Occipital lobe (tissue), 2 donors: Measurements from ENCODE around the gene AFP. TPM values are rescaled to one million over a fixed set of nuclear protein-coding genes. Genes with fewer than 3 reads are reported as not detected.

Experiments used
- DNase-seq: peaks from one replicate; lab custom pipeline; 2025; lab: John Stamatoyannopoulos, UW
- total RNA-seq: library from RNA; depleted of rRNA; stranded (reverse); fragments of >200 nt; gene quantifications from one replicate; pipeline ENCODE4 v1.2.3, GENCODE V29; 2014

AFP gene
- total RNA-seq, 1 donor from 2014 or later = 0.62 TPM

GRCh38 chr4:73414936-73415271, 21.1 kb upstream of the AFP start:
- no peak for DNase-seq

- no peak for DNase-seq
Observed at GRCh38 chr4:73415807-73416238, 20.2 kb upstream of the AFP start.

GRCh38 chr4:73416423-73417087, 19.5 kb upstream of the AFP start:
- DNase-seq = no peak

- DNase-seq = no peak
Observed at GRCh38 chr4:73417342-73417741, 18.7 kb upstream of the AFP start.

GRCh38 chr4:73417973-73418372, 18.0 kb upstream of the AFP start:
- DNase-seq = no peak

GRCh38 chr4:73418677-73419076, 17.3 kb upstream of the AFP start:
- no peak for DNase-seq

- DNase-seq = no peak
Observed at GRCh38 chr4:73419106-73420038, 16.6 kb upstream of the AFP start.

- no peak for DNase-seq
Observed at GRCh38 chr4:73420615-73421014, 15.4 kb upstream of the AFP start.

- DNase-seq = no peak
Observed at GRCh38 chr4:73421708-73422457, 14.1 kb upstream of the AFP start.

- no peak for DNase-seq
Observed at GRCh38 chr4:73422458-73422752, 13.6 kb upstream of the AFP start.

GRCh38 chr4:73423184-73423583, 12.8 kb upstream of the AFP start:
- DNase-seq = no peak

- DNase-seq = no peak
Observed at GRCh38 chr4:73426666-73427065, 9.4 kb upstream of the AFP start.

GRCh38 chr4:73429118-73429517, 6.9 kb upstream of the AFP start:
- DNase-seq = no peak

- DNase-seq = no peak
Observed at GRCh38 chr4:73429826-73430587, 6.0 kb upstream of the AFP start.

GRCh38 chr4:73431813-73432168, 4.2 kb upstream of the AFP start:
- no peak for DNase-seq

GRCh38 chr4:73432169-73433000, 3.6 kb upstream of the AFP start:
- DNase-seq = no peak

- DNase-seq = no peak
Observed at GRCh38 chr4:73433140-73433539, 2.9 kb upstream of the AFP start.

GRCh38 chr4:73434311-73434710, 1.7 kb upstream of the AFP start:
- no peak for DNase-seq

- no peak for DNase-seq
Observed at GRCh38 chr4:73436674-73437557, 895 bp downstream of the AFP start.

GRCh38 chr4:73437558-73437956, 1.5 kb downstream of the AFP start:
- DNase-seq = no peak
